ENCODE measurements around the gene STARD9. TPM values are rescaled to one million over a fixed set of nuclear protein-coding genes. Genes with fewer than 3 reads are reported as not detected.

Gene STARD9
- polyA plus RNA-seq, 1 donor, result 10.3 TPM

- no peak for DNase-seq
- 79% methylated on average over 2 of the region's 3 CpGs for WGBS (ENCODE audit: insufficient coverage, low lambda C conversion rate)
- Histone ChIP-seq H3K4me1 (ENCODE audit: control insufficient read depth, insufficient read depth, low read length) (peaks cover 3% of the 10 kb centered on the region), H3K27ac (ENCODE audit: low read length) (peak overlapping the region; percentile 52), H3K4me3 (ENCODE audit: low read length) (no peak overlapping the region), H3K36me3 (ENCODE audit: control insufficient read depth, insufficient read depth, low read length) (no peaks in the 10 kb centered on the region), H3K27me3 (ENCODE audit: control insufficient read depth, insufficient read depth, low read length) (no peaks in the 10 kb centered on the region), H3K9me3 (ENCODE audit: control insufficient read depth, low read depth, low read length) (no peaks in the 10 kb centered on the region)
Observed at GRCh38 chr15:42605796-42606195, 30.4 kb downstream of the STARD9 start.

- Histone ChIP-seq H3K27me3 (ENCODE audit: control insufficient read depth, insufficient read depth, low read length) (no peaks in the 10 kb centered on the region), H3K27ac (ENCODE audit: low read length) (no peak overlapping the region), H3K4me1 (ENCODE audit: control insufficient read depth, insufficient read depth, low read length) (peaks cover 3% of the 10 kb centered on the region), H3K4me3 (ENCODE audit: low read length) (no peak overlapping the region), H3K9me3 (ENCODE audit: control insufficient read depth, low read depth, low read length) (no peaks in the 10 kb centered on the region), H3K36me3 (ENCODE audit: control insufficient read depth, insufficient read depth, low read length) (no peaks in the 10 kb centered on the region)
- WGBS (ENCODE audit: insufficient coverage, low lambda C conversion rate), result no CpG with 5 or more reads among the region's 4 CpGs
- no peak for DNase-seq
Observed at GRCh38 chr15:42608110-42608531, 32.7 kb downstream of the STARD9 start.

- no peaks in the 10 kb centered on the region for H3K9me3 ChIP-seq (ENCODE audit: control insufficient read depth, low read depth, low read length)
- H3K4me1 ChIP-seq (ENCODE audit: control insufficient read depth, insufficient read depth, low read length), result peaks cover 3% of the 10 kb centered on the region
- no peaks in the 10 kb centered on the region for H3K36me3 ChIP-seq (ENCODE audit: control insufficient read depth, insufficient read depth, low read length)
- DNase-seq, result no peak
- 100% methylated on average over 1 of the region's 7 CpGs for WGBS (ENCODE audit: insufficient coverage, low lambda C conversion rate)
- H3K4me3 ChIP-seq (ENCODE audit: low read length), result no peak overlapping the region
- H3K27ac ChIP-seq (ENCODE audit: low read length), result no peak overlapping the region
- no peaks in the 10 kb centered on the region for H3K27me3 ChIP-seq (ENCODE audit: control insufficient read depth, insufficient read depth, low read length)
Observed at GRCh38 chr15:42608752-42609488, 33.5 kb downstream of the STARD9 start.

- Histone ChIP-seq H3K36me3 (ENCODE audit: control insufficient read depth, insufficient read depth, low read length) (no peaks in the 10 kb centered on the region), H3K9me3 (ENCODE audit: control insufficient read depth, low read depth, low read length) (no peaks in the 10 kb centered on the region), H3K4me1 (ENCODE audit: control insufficient read depth, insufficient read depth, low read length) (no peaks in the 10 kb centered on the region), H3K27me3 (ENCODE audit: control insufficient read depth, insufficient read depth, low read length) (no peaks in the 10 kb centered on the region), H3K4me3 (ENCODE audit: low read length) (no peak overlapping the region), H3K27ac (ENCODE audit: low read length) (no peak overlapping the region)
- DNase-seq, result no peak
- WGBS (ENCODE audit: insufficient coverage, low lambda C conversion rate), result no CpG with 5 or more reads among the region's 1 CpG
Observed at GRCh38 chr15:42611532-42611931, 36.1 kb downstream of the STARD9 start.

GRCh38 chr15:42612367-42612912 is 37.0 kb downstream of the STARD9 start:
- no peak overlapping the region for H3K27ac ChIP-seq (ENCODE audit: low read length)
- no peaks in the 10 kb centered on the region for H3K27me3 ChIP-seq (ENCODE audit: control insufficient read depth, insufficient read depth, low read length)
- H3K9me3 ChIP-seq (ENCODE audit: control insufficient read depth, low read depth, low read length), result no peaks in the 10 kb centered on the region
- no CpG with 5 or more reads among the region's 8 CpGs for WGBS (ENCODE audit: insufficient coverage, low lambda C conversion rate)
- H3K4me3 ChIP-seq (ENCODE audit: low read length), result no peak overlapping the region
- no peak for DNase-seq
- H3K4me1 ChIP-seq (ENCODE audit: control insufficient read depth, insufficient read depth, low read length), result no peaks in the 10 kb centered on the region
- H3K36me3 ChIP-seq (ENCODE audit: control insufficient read depth, insufficient read depth, low read length), result no peaks in the 10 kb centered on the region

GRCh38 chr15:42616107-42616506 is 40.7 kb downstream of the STARD9 start:
- WGBS (ENCODE audit: insufficient coverage, low lambda C conversion rate), result no CpG with 5 or more reads among the region's 2 CpGs
- no peak overlapping the region for H3K4me3 ChIP-seq (ENCODE audit: low read length)
- DNase-seq, result no peak
- no peaks in the 10 kb centered on the region for H3K4me1 ChIP-seq (ENCODE audit: control insufficient read depth, insufficient read depth, low read length)
- no peak overlapping the region for H3K27ac ChIP-seq (ENCODE audit: low read length)
- no peaks in the 10 kb centered on the region for H3K9me3 ChIP-seq (ENCODE audit: control insufficient read depth, low read depth, low read length)
- H3K36me3 ChIP-seq (ENCODE audit: control insufficient read depth, insufficient read depth, low read length), result no peaks in the 10 kb centered on the region
- H3K27me3 ChIP-seq (ENCODE audit: control insufficient read depth, insufficient read depth, low read length), result no peaks in the 10 kb centered on the region

GRCh38 chr15:42619656-42620371 is 44.4 kb downstream of the STARD9 start:
- Histone ChIP-seq H3K27ac (ENCODE audit: low read length) (no peak overlapping the region), H3K36me3 (ENCODE audit: control insufficient read depth, insufficient read depth, low read length) (no peaks in the 10 kb centered on the region), H3K9me3 (ENCODE audit: control insufficient read depth, low read depth, low read length) (no peaks in the 10 kb centered on the region), H3K27me3 (ENCODE audit: control insufficient read depth, insufficient read depth, low read length) (no peaks in the 10 kb centered on the region), H3K4me3 (ENCODE audit: low read length) (no peak overlapping the region), H3K4me1 (ENCODE audit: control insufficient read depth, insufficient read depth, low read length) (no peaks in the 10 kb centered on the region)
- no CpG with 5 or more reads among the region's 4 CpGs for WGBS (ENCODE audit: insufficient coverage, low lambda C conversion rate)
- DNase-seq, result no peak

GRCh38 chr15:42621386-42621785 is 46.0 kb downstream of the STARD9 start:
- no peak for DNase-seq
- Histone ChIP-seq H3K36me3 (ENCODE audit: control insufficient read depth, insufficient read depth, low read length) (no peaks in the 10 kb centered on the region), H3K27ac (ENCODE audit: low read length) (no peak overlapping the region), H3K4me1 (ENCODE audit: control insufficient read depth, insufficient read depth, low read length) (no peaks in the 10 kb centered on the region), H3K27me3 (ENCODE audit: control insufficient read depth, insufficient read depth, low read length) (no peaks in the 10 kb centered on the region), H3K9me3 (ENCODE audit: control insufficient read depth, low read depth, low read length) (no peaks in the 10 kb centered on the region), H3K4me3 (ENCODE audit: low read length) (no peak overlapping the region)
- 100% methylated on average over 1 of the region's 1 CpG for WGBS (ENCODE audit: insufficient coverage, low lambda C conversion rate)

- H3K4me1 ChIP-seq (ENCODE audit: control insufficient read depth, insufficient read depth, low read length), result no peaks in the 10 kb centered on the region
- no peaks in the 10 kb centered on the region for H3K36me3 ChIP-seq (ENCODE audit: control insufficient read depth, insufficient read depth, low read length)
- H3K27ac ChIP-seq (ENCODE audit: low read length), result no peak overlapping the region
- no peaks in the 10 kb centered on the region for H3K27me3 ChIP-seq (ENCODE audit: control insufficient read depth, insufficient read depth, low read length)
- no CpG with 5 or more reads among the region's 6 CpGs for WGBS (ENCODE audit: insufficient coverage, low lambda C conversion rate)
- no peak overlapping the region for H3K4me3 ChIP-seq (ENCODE audit: low read length)
- H3K9me3 ChIP-seq (ENCODE audit: control insufficient read depth, low read depth, low read length), result no peaks in the 10 kb centered on the region
- peak in 1 of 2 donors; percentile 48 for DNase-seq
Observed at GRCh38 chr15:42621996-42622925, 46.9 kb downstream of the STARD9 start.

- no peaks in the 10 kb centered on the region for H3K9me3 ChIP-seq (ENCODE audit: control insufficient read depth, low read depth, low read length)
- H3K27me3 ChIP-seq (ENCODE audit: control insufficient read depth, insufficient read depth, low read length), result no peaks in the 10 kb centered on the region
- no peaks in the 10 kb centered on the region for H3K4me1 ChIP-seq (ENCODE audit: control insufficient read depth, insufficient read depth, low read length)
- no peak for DNase-seq
- no peak overlapping the region for H3K4me3 ChIP-seq (ENCODE audit: low read length)
- no peaks in the 10 kb centered on the region for H3K36me3 ChIP-seq (ENCODE audit: control insufficient read depth, insufficient read depth, low read length)
- no peak overlapping the region for H3K27ac ChIP-seq (ENCODE audit: low read length)
Observed at GRCh38 chr15:42623951-42624350, 48.5 kb downstream of the STARD9 start.
